Ectodermal cell (in vitro differentiated cells): ENCODE data around the gene SIM1.

Source experiments
- H3K27ac ChIP-seq: 2 replicates; pipeline ENCODE4 v1.7.0; 2013; ENCODE audit warnings: mild to moderate bottlenecking, low read depth, low read length; ENCODE audit not compliant: insufficient read depth, poor library complexity, severe bottlenecking
- H3K27me3 ChIP-seq: 2 replicates; pipeline ENCODE4 v1.7.0; 2013; ENCODE audit warnings: mild to moderate bottlenecking, low read length; ENCODE audit not compliant: insufficient read depth, control insufficient read depth, poor library complexity, severe bottlenecking
- H3K36me3 ChIP-seq: one replicate; pipeline ENCODE4 v1.7.0; 2013; ENCODE audit warnings: low read length; ENCODE audit not compliant: control insufficient read depth, insufficient read depth
- H3K4me1 ChIP-seq: one replicate; pipeline ENCODE4 v1.7.0; 2013; ENCODE audit warnings: low read length; ENCODE audit not compliant: control insufficient read depth, insufficient read depth
- H3K4me3 ChIP-seq: 2 replicates; pipeline ENCODE4 v1.7.0; 2013; ENCODE audit warnings: low read depth, low read length, control low read depth; ENCODE audit not compliant: insufficient read depth
- H3K9me3 ChIP-seq: 2 replicates; pipeline ENCODE4 v1.7.0; 2013; ENCODE audit warnings: mild to moderate bottlenecking, low read length, moderate library complexity; ENCODE audit not compliant: control insufficient read depth
- WGBS, 2 experiments: methylation state at CpG; one replicate each; pipeline ENCODE4 v1.1.7; 2013; ENCODE audit warnings: missing lambda C conversion rate in 2 of 2; 5-methylcytosine and 5-hydroxymethylcytosine counted together

SIM1 gene

DNA sequence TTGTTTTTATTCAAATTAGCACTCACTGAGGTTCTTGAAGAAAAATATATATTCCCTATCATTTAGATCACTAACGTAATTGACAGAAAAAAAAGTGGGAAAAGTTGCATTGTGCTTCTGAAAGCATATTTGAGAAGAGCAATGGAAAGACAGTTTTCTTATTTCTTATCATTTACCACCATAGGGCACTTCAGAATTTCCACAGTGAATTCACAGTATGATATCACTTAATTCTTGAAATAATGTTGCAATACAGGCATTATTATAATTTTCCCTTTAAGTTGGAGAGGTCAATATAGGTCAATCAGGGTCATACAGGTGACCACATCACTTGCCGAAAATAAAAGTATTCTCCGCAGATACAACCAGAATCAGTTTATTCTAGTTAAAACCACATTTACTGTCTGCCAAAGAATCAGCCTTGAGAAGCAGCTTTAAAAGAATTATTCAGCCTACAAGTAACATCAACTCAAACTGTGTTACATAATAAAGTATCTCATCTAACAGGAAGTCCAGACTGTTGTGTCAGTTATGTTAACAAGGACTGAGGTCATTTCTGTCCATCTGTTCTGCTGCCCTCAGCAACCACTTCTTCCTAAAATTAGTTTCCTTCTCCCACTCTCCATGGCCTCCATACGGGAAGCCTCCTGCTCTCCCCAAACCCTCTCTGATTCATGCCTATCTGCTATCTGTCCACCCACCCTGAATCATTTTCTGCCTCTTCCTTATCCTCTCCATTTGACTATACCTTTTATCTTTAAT is 121.2 kb downstream of the SIM1 start:
- Histone ChIP-seq H3K4me1 (no peaks in the 10 kb centered on the region), H3K27ac (no peak overlapping the region)

DNA sequence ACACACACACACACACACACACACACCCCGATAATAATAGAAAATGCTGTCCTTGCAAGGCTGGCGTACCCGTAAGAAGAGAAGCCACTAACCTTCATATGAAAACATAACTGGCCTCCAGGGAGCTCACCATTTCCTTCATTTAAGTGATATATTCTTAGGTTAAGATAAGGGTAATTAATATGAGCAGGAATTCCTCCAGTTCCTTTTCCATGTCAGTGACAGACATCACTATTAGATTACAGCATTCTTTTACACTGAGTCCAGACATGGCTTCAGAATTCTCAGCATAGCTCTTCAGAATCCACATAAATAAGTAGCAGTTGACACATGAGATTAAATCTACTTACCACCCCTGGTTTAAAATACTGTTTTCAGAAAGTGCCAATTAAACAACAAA is 121.9 kb downstream of the SIM1 start:
- Histone ChIP-seq H3K4me3 (no peak overlapping the region), H3K36me3 (no peaks in the 10 kb centered on the region), H3K9me3 (no peaks in the 10 kb centered on the region), H3K4me1 (no peaks in the 10 kb centered on the region), H3K27ac (no peak overlapping the region), H3K27me3 (no peaks in the 10 kb centered on the region)
- WGBS, 2 experiments: 86% methylated on average over 1 to 3 of the region's 3 CpGs

More for the DNA sequence above, 121.2 kb downstream of the SIM1 start:
- Histone ChIP-seq H3K36me3 (no peaks in the 10 kb centered on the region), H3K9me3 (no peaks in the 10 kb centered on the region), H3K27me3 (no peaks in the 10 kb centered on the region), H3K4me3 (no peak overlapping the region)
- WGBS, 2 experiments: 88 to 89% methylated on average over 3 of the region's 4 CpGs

DNA sequence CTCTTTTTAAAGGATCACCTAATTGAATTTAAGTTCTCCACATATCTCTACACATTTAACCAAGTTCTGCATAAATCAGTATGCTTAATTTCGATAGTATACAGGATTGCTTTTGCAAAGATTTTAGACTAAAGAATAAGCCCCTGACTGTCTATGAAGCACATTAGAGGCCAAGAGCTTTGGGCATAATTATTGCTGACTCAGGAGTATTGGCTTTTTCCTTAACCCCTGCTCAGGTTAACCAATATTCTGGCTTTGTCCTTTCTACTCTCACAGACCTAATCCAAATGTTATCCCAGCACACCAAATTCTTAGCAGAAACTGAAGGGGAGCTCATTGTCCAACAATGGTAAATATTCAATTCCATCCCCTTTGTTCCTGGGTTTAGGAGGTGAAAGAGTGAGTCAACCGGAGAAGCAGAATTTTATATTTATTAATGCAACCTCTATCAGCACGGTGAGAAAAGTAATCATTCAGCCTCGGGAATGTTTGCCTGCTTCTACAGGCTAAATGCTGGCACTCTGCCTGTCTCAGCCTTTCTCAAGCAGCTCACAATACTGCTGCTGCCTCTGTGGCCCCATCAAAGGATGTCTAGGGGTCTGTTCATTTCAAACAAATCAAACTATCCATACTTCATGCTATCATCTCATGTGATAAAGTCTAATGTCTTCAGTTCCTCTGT is 125.0 kb downstream of the SIM1 start:
- no peaks in the 10 kb centered on the region for H3K4me1 ChIP-seq
- no peak overlapping the region for H3K27ac ChIP-seq
- no peaks in the 10 kb centered on the region for H3K9me3 ChIP-seq
- H3K27me3 ChIP-seq: no peaks in the 10 kb centered on the region
- 92 to 93% methylated on average over 4 of the region's 4 CpGs for WGBS, 2 experiments
- H3K4me3 ChIP-seq: no peak overlapping the region
- no peaks in the 10 kb centered on the region for H3K36me3 ChIP-seq

GRCh38 chr6:100338090-100338489 is 126.6 kb downstream of the SIM1 start:
- no peaks in the 10 kb centered on the region for H3K27me3 ChIP-seq
- no peak overlapping the region for H3K27ac ChIP-seq
- 92 to 94% methylated on average over 2 of the region's 2 CpGs for WGBS, 2 experiments
- H3K9me3 ChIP-seq: no peaks in the 10 kb centered on the region
- H3K4me1 ChIP-seq: no peaks in the 10 kb centered on the region
- H3K4me3 ChIP-seq: no peak overlapping the region
- no peaks in the 10 kb centered on the region for H3K36me3 ChIP-seq

DNA sequence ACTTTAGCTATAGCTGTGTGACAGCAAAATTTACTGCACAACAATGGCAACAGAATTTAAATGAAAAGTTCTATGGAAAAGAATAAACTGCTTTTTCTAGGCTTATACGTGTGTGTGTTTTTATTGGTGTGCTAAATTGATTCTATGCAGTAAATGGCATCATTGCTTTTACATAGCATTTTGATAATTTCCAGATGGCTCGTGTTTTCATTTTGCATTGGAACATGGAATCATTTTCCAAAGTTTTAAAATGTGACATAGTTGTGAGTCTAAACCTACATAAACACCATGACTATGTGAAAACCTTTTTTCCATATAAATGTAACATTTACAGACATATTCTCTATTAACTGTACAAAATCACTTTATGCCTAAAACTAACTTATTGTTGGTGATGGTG is 127.8 kb downstream of the SIM1 start:
- H3K9me3 ChIP-seq: no peaks in the 10 kb centered on the region
- no peaks in the 10 kb centered on the region for H3K36me3 ChIP-seq
- H3K4me3 ChIP-seq: no peak overlapping the region
- H3K27me3 ChIP-seq: no peaks in the 10 kb centered on the region
- H3K4me1 ChIP-seq: no peaks in the 10 kb centered on the region
- 88 to 95% methylated on average over 2 of the region's 2 CpGs for WGBS, 2 experiments
- H3K27ac ChIP-seq: no peak overlapping the region

- H3K27ac ChIP-seq: no peak overlapping the region
- no peaks in the 10 kb centered on the region for H3K9me3 ChIP-seq
- H3K36me3 ChIP-seq: no peaks in the 10 kb centered on the region
- no peaks in the 10 kb centered on the region for H3K27me3 ChIP-seq
- no peaks in the 10 kb centered on the region for H3K4me1 ChIP-seq
- 95 to 100% methylated on average over 1 of the region's 1 CpG for WGBS, 2 experiments
- no peak overlapping the region for H3K4me3 ChIP-seq
These were observed 128.7 kb downstream of the SIM1 start for GRCh38 chr6:100335991-100336390.
